Karpas-422 (cell line): ENCODE measurements around the gene PERCC1. TPM values are rescaled to one million over a fixed set of nuclear protein-coding genes. Genes with fewer than 3 reads are reported as not detected.
A peak's percentile ranks its signal among the peaks of the same experiment; 100 is the strongest.

Experiments used
- DNase-seq: peaks from one replicate; pipeline ENCODE4 v3.0.0-alpha.2; 2015
- H2AFZ ChIP-seq: fragments of 200-600 bp; sonication (generic); 2 replicates; pipeline ENCODE4 v1.6.1; 2014; ENCODE audit warnings: antibody characterized with exemption, low read length, mixed read lengths
- H3K27ac ChIP-seq: fragments of 200-600 bp; sonication (generic); 2 replicates; pipeline ENCODE4 v1.5.1; 2014; ENCODE audit warnings: mild to moderate bottlenecking, low read length, moderate library complexity
- H3K27me3 ChIP-seq: fragments of 200-600 bp; sonication (generic); 2 replicates; pipeline ENCODE4 v1.6.1; 2014; ENCODE audit warnings: low read length, mixed read lengths
- H3K36me3 ChIP-seq: fragments of 200-600 bp; sonication (generic); 2 replicates; pipeline ENCODE4 v1.6.1; 2014; ENCODE audit warnings: low read length, mixed read lengths; ENCODE audit not compliant: insufficient read depth
- H3K4me1 ChIP-seq: fragments of 200-600 bp; sonication (generic); 2 replicates; pipeline ENCODE4 v1.6.1; 2014; ENCODE audit warnings: mild to moderate bottlenecking, low read length, mixed read lengths
- H3K4me2 ChIP-seq: fragments of 200-600 bp; sonication (generic); 2 replicates; pipeline ENCODE4 v1.6.1; 2014; ENCODE audit warnings: low read length, low read depth, mild to moderate bottlenecking; ENCODE audit not compliant: poor library complexity, severe bottlenecking
- H3K4me3 ChIP-seq: fragments of 200-600 bp; sonication (generic); 2 replicates; pipeline ENCODE4 v1.5.1; 2014; ENCODE audit warnings: mild to moderate bottlenecking, antibody characterized with exemption, low read length, mixed read lengths
- H3K79me2 ChIP-seq: fragments of 200-600 bp; sonication (generic); 2 replicates; pipeline ENCODE4 v1.6.1; 2014; ENCODE audit warnings: mild to moderate bottlenecking, low read length, mixed read lengths
- H3K9ac ChIP-seq: fragments of 200-600 bp; sonication (generic); 2 replicates; pipeline ENCODE4 v1.6.0; 2014; ENCODE audit warnings: low read length
- H3K9me2 ChIP-seq: fragments of 200-600 bp; sonication (generic), shearing (Covaris generic); replicated peaks from 2 replicates; pipeline ENCODE4 v1.6.0; 2014; ENCODE audit warnings: mild to moderate bottlenecking, low read length, moderate library complexity; ENCODE audit not compliant: insufficient read depth
- H3K9me3 ChIP-seq: fragments of 300-700, 200-600 bp; sonication (generic); 2 replicates; pipeline ENCODE4 v1.6.1; 2014; ENCODE audit warnings: low read length, mixed read lengths
- H4K20me1 ChIP-seq: fragments of 200-600 bp; sonication (generic); 2 replicates; pipeline ENCODE4 v1.6.1; 2014; ENCODE audit warnings: mild to moderate bottlenecking, antibody characterized with exemption, low read length, low read depth; ENCODE audit not compliant: insufficient read depth
- total RNA-seq: library from RNA; depleted of rRNA; stranded (reverse); fragments of >200 nt; shearing (Covaris generic); gene quantifications from 2 replicates; pipeline ENCODE4 v1.2.3, GENCODE V29; 2014; ENCODE audit warnings: low replicate concordance

The PERCC1 gene
- total RNA-seq, 1 experiment from 2014 or later = not detected

GRCh38 chr16:1416521-1416941, 14.3 kb upstream of the PERCC1 start:
- H3K36me3 ChIP-seq = no peaks in the 10 kb centered on the region; the same call in 1 of the 2 replicates
- no peak overlapping the region for H2AFZ ChIP-seq
- DNase-seq = no peak
- no peaks in the 10 kb centered on the region for H3K27me3 ChIP-seq
- H3K9me3 ChIP-seq = no peaks in the 10 kb centered on the region
- H3K9me2 ChIP-seq = no peaks in the 10 kb centered on the region
- H3K9ac ChIP-seq = no peak overlapping the region
- H3K4me3 ChIP-seq = no peak overlapping the region
- H3K4me2 ChIP-seq = no peak overlapping the region
- peaks cover 29% of the 10 kb centered on the region for H3K79me2 ChIP-seq
- no peaks in the 10 kb centered on the region for H4K20me1 ChIP-seq
- peaks cover 25% of the 10 kb centered on the region for H3K4me1 ChIP-seq
- no peak overlapping the region for H3K27ac ChIP-seq

GRCh38 chr16:1420111-1420539, 10.8 kb upstream of the PERCC1 start:
- Histone ChIP-seq H3K9me3 (no peaks in the 10 kb centered on the region), H3K36me3 (no peaks in the 10 kb centered on the region; the same call in 1 of the 2 replicates), H3K27me3 (no peaks in the 10 kb centered on the region), H3K79me2 (peaks cover 25% of the 10 kb centered on the region), H3K4me1 (peaks cover 17% of the 10 kb centered on the region), H3K9me2 (no peaks in the 10 kb centered on the region), H3K27ac (no peak overlapping the region), H3K4me3 (peak overlapping the region; percentile 90), H3K4me2 (peak overlapping the region; percentile 62), H2AFZ (no peak overlapping the region), H4K20me1 (no peaks in the 10 kb centered on the region), H3K9ac (peak overlapping the region; percentile 88)
- DNase-seq = no peak

- Histone ChIP-seq H2AFZ (no peak overlapping the region), H3K4me3 (no peak overlapping the region), H3K9me2 (no peaks in the 10 kb centered on the region), H3K4me2 (no peak overlapping the region), H3K27ac (no peak overlapping the region), H3K9ac (no peak overlapping the region), H3K79me2 (peaks cover 25% of the 10 kb centered on the region), H3K9me3 (no peaks in the 10 kb centered on the region), H3K4me1 (peaks cover 17% of the 10 kb centered on the region), H3K36me3 (no peaks in the 10 kb centered on the region; the same call in 1 of the 2 replicates), H4K20me1 (no peaks in the 10 kb centered on the region), H3K27me3 (no peaks in the 10 kb centered on the region)
- DNase-seq = no peak
Observed at GRCh38 chr16:1422076-1422475, 8.8 kb upstream of the PERCC1 start.

- Histone ChIP-seq H3K36me3 (no peaks in the 10 kb centered on the region), H4K20me1 (no peaks in the 10 kb centered on the region), H3K4me2 (no peak overlapping the region), H3K4me1 (peaks cover 14% of the 10 kb centered on the region), H3K27ac (no peak overlapping the region), H3K9me2 (no peaks in the 10 kb centered on the region), H3K27me3 (no peaks in the 10 kb centered on the region), H3K9ac (no peak overlapping the region), H3K79me2 (peaks cover 16% of the 10 kb centered on the region), H3K9me3 (no peaks in the 10 kb centered on the region), H2AFZ (no peak overlapping the region), H3K4me3 (no peak overlapping the region)
- no peak for DNase-seq
Observed at GRCh38 chr16:1424028-1424427, 6.8 kb upstream of the PERCC1 start.

GRCh38 chr16:1425616-1426370, 5.1 kb upstream of the PERCC1 start:
- Histone ChIP-seq H3K27ac (no peak overlapping the region), H3K79me2 (no peaks in the 10 kb centered on the region), H3K4me3 (no peak overlapping the region), H3K27me3 (no peaks in the 10 kb centered on the region), H3K9me2 (no peaks in the 10 kb centered on the region), H3K9ac (no peak overlapping the region), H3K4me1 (peaks cover 6% of the 10 kb centered on the region), H3K4me2 (no peak overlapping the region), H4K20me1 (no peaks in the 10 kb centered on the region), H3K9me3 (no peaks in the 10 kb centered on the region), H2AFZ (no peak overlapping the region), H3K36me3 (no peaks in the 10 kb centered on the region)
- no peak for DNase-seq

GRCh38 chr16:1426734-1427471, 4.0 kb upstream of the PERCC1 start:
- Histone ChIP-seq H2AFZ (no peak overlapping the region), H3K27ac (no peak overlapping the region), H4K20me1 (no peaks in the 10 kb centered on the region), H3K4me1 (0 out of 2 replicates have a peak, but pooled peaks cover 2% of the 10 kb centered on the region), H3K9ac (no peak overlapping the region), H3K9me3 (no peaks in the 10 kb centered on the region), H3K36me3 (no peaks in the 10 kb centered on the region), H3K79me2 (no peaks in the 10 kb centered on the region), H3K4me2 (no peak overlapping the region), H3K27me3 (no peaks in the 10 kb centered on the region), H3K9me2 (no peaks in the 10 kb centered on the region), H3K4me3 (no peak overlapping the region)
- DNase-seq = no peak

- Histone ChIP-seq H3K9ac (no peak overlapping the region), H3K79me2 (no peaks in the 10 kb centered on the region), H4K20me1 (no peaks in the 10 kb centered on the region), H3K27me3 (no peaks in the 10 kb centered on the region), H3K9me3 (no peaks in the 10 kb centered on the region), H3K4me2 (no peak overlapping the region), H3K27ac (no peak overlapping the region), H3K9me2 (no peaks in the 10 kb centered on the region), H2AFZ (no peak overlapping the region), H3K36me3 (no peaks in the 10 kb centered on the region), H3K4me1 (0 out of 2 replicates have a peak, but pooled peaks cover 2% of the 10 kb centered on the region), H3K4me3 (no peak overlapping the region)
- no peak for DNase-seq
Observed at GRCh38 chr16:1427473-1428461, 3.1 kb upstream of the PERCC1 start.
